Stimulated activated CD8-positive, alpha-beta memory T cell treated with anti-CD3 and anti-CD28 coated beads, Interleukin-2, amount 100 ng/mL, for 1 hour (primary cell): ENCODE results near the gene FAM222A.

ENCODE experiments used
- DNase-seq, 2 donors: peaks; one replicate each; pipeline ENCODE4 v3.0.0-alpha.2; 2020; ENCODE audit warnings: low read depth in 2 of 2

The FAM222A gene

DNA sequence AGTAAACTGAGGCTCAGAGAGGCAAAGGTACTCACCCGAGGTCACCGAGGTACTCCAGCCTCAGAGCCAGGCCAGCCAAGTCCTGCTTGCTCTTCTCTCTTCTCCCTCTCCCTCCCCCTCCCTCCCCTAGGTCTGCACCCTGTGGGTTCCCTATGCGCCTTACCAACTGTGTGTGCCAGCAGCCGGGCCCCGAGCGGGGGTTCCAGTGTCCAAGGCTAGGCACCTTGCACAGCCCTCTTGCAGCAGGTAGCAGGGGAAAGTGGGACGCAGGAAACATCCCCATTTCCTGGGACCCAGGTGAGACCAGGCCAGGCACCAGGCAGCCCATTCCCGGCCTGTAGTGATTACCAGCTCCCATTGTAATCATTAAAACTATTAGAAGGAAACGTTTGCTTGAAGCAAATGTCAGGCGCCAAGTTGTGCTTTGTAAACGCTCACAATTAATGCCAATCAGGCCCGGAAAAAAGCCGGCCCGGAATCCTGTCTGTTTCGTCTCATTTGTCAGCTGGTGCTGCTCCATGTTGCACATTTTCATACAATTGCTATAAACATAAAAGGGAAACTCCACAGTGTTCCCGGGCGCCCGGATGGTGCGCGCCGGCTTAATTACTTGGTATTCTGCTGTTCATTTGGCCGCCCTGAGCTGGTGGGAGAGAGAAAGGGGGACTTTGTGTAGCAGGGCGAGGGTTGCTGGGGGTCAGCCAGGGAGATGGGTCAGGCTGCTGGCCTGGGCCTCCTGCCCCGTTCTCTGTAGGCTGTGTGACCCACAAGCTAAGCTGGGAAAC, 11.9 kb downstream of the FAM222A start:
- no peak for DNase-seq

DNA sequence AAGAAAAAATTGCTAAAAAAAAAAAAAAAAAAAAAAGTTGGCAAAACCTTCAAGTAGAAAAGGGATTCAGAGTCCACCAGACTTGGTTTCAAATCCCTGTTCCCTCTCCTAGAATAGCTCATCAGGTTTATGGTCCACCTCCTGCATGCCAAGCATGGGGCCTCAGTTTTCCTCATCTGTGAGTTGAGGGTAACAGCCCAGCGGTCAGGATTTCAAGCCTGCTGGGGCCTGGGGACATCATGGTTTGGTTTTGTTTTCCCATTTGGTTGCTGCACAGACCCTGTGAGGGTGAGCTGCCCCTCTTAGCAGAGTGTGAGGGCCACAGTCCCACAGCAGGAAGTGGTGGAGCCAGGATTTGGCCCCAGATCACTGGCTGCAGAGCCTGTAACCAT, 12.5 kb downstream of the FAM222A start:
- no peak for DNase-seq

DNA sequence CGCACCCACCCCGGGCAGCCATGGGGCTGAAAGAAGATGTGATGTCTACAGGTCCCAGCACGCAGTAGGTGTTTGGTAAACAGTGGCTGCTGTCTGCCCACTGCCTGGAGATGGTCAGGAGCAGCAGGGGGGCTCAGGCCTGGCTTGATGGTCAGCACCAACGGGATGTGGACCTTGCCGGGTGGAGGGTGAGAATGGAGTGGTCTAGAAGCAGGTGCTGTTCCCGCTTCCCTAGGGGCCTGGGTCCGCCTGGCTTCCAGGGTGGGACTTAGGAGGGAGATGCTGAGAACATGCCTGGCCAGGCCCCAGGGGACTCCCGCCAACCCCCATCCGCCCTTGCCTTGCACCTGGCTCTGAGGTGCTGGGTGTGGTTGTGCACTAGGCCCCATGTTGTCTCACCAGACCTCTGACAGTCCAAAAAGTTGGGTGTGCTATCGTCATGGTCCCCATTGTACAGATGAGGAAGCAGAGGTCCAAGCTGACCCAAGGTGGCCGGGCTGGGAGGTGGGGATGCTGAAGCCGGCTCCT, 12.9 kb downstream of the FAM222A start:
- DNase-seq = no peak

GRCh38 chr12:109727039-109727723, 13.6 kb downstream of the FAM222A start:
- no peak for DNase-seq

GRCh38 chr12:109727746-109728726, 14.4 kb downstream of the FAM222A start:
- DNase-seq = no peak

- DNase-seq = no peak
Measured at GRCh38 chr12:109728921-109729320, 15.3 kb downstream of the FAM222A start.

DNA sequence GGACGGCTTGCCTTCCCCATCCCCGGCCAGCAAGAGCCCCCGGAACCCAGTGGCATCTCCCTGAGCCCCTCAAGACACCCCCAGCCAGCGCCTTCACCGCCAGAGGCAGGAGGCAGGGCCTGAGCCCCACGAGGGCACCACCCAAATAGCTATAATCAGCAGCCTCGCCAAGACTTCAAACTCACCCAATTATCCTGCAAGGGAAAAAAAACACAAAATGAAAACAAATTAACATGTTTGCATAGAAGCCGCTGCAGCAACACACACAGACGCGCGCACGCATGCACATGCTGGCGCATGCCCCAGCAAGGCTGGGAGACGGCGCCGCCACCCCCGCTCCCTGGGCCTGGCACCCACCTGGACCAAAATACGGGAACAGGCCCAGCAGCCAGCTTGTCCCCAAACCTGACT, 15.8 kb downstream of the FAM222A start:
- DNase-seq = no peak

DNA sequence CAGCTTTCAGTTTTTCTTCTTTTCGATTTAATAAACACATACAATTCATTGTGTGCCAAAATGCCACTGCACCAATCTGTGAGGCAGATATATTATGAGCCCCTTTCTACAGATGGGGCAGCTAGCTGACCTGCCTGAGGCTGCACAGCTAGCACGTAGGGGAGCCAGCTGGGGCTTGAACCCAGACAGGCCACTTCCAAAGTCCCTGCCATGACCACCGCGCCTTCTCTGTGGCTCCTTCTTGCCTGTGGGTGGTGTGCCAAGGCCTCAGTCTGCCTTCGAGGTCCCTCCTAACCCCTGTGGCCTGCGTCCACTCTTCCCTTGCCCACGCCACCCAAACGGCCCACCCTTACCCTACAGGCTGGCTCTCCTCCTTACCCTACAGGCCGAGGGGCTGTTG, 16.2 kb downstream of the FAM222A start:
- no peak for DNase-seq

DNA sequence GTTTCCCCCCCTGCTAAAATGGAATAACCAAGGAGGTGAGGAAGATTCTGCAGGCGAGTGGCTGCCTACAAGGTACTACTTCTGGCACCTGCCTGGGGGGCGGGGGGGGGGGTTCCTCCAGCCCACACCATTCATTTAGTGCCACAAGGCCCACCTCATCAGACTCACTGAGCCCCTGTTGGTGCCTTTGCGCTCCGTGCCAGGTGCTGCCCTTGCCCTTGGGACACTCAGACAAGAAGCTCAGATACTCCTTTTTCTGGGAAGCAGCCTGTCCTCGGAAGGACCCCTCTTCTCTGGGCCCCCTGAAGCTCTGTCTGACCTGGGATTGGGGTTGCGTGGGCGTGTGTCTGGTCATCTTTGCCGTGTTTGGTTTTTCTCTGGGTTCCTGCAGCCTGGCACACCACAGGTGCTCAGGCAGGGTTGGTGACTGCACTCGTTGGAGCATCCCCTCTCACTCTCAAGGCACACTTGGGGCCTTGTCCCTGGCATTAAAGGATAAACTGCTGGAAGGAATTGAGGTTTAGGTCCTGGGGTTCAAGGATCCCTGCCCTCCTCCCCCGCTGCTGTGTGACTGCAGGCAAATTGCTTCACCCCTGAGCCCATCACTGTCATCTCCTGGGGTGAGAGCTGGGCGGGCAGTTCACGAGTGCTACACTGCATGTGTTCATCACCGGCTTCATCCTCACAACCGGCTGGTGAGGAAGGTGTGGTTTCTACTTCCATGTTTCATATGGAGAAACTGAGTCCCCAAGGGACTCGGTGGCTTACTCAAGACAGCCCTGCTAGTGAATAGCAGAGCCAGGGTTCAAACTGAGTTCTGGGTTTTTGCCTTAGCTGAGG, 16.9 kb downstream of the FAM222A start:
- DNase-seq = no peak

DNA sequence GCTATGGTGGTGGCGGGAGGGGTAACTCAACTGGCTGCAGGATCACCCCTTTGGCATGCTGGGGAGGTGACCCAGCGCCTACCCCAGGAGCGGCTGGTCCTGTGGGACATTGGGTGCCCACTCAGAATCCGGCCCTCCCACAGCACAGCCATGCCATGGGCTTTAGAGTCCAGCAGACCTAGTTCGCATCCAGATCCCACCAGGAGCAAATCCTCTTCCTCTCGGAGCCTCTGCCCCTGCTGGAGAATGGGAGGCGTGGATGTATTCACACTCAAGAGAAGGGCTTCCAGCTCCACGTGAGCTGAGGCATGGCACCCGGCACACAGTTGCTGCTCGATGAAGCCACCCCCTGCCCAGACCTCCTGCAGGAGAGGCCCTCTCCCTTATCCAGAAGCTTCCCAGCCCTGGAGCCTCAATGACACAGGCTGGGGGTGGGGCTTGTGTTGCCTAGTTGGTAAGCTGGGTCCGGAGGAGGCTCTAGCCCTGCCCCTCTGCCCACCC, 17.7 kb downstream of the FAM222A start:
- DNase-seq = no peak

DNA sequence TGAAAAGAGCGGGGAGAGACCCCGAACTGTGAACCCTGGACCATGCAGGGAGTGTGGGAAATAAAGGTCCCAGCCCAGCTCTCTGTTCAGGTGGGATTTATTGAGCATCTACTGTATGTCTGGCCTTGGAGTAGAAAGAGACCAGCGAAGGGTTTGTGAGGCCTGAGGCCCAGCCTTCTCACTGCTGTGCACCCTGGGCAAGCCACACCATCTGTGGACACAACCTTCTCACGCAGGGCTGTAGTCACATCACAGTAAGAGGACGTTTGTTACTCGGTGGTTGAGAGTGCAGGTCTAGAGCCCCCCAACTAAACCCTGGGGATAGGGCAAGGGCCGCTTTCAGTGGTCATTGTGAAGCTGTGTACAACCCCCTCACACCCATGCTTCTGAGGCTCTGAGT, 18.2 kb downstream of the FAM222A start:
- DNase-seq = no peak

- DNase-seq = no peak
Measured at GRCh38 chr12:109732321-109733305, 19.0 kb downstream of the FAM222A start.

GRCh38 chr12:109734219-109735000, 20.8 kb downstream of the FAM222A start:
- no peak for DNase-seq

- no peak for DNase-seq
Measured at GRCh38 chr12:109735051-109735521, 21.5 kb downstream of the FAM222A start.

- DNase-seq = no peak
Measured at GRCh38 chr12:109735825-109736551, 22.4 kb downstream of the FAM222A start.

DNA sequence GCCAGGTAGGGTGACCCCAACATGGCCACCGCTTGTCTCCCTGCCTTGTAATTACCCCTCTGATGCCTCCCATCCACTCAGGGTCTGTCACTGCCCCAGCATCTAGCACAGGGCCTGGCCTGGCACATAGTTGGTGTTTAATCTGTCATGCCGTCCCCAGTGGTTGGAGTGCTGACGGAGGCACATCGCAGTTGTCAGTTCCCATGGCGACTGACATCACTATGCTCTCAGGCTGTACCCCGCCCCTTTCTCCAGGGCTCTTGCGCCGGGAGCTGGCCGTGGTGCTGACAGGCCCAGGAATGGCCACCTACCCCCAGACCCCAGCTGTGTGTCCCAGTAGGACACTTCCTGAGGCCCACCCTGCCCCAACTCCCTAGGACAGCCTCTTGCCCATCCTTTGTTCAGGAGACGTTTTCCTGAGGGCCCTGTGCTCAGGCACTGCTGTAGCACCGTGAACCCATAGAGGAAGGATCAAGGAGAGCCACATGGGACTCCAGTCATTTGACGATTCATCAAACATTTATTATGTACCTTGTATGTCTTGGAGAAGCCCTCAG, 23.0 kb downstream of the FAM222A start:
- no peak for DNase-seq

DNA sequence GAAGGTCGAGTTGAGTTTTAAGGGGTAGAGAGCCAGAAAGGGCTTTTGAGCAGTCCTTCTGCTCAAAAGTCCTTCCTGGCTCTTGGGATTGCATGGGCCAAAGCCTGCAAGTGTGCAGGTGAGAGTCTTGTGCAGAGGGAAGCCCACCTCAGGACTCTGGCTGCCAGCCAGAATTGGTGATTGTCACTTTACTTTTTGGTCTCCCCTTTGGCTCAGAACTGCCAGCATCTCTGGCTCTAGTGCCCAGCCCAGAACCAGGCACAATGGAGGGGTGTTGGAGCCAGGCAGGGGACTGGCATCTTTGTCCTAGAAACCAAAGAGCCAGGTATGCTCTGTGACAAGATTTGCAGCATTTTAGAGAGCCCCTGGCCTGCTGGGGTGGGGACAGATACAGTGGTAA, 23.5 kb downstream of the FAM222A start:
- no peak for DNase-seq

DNA sequence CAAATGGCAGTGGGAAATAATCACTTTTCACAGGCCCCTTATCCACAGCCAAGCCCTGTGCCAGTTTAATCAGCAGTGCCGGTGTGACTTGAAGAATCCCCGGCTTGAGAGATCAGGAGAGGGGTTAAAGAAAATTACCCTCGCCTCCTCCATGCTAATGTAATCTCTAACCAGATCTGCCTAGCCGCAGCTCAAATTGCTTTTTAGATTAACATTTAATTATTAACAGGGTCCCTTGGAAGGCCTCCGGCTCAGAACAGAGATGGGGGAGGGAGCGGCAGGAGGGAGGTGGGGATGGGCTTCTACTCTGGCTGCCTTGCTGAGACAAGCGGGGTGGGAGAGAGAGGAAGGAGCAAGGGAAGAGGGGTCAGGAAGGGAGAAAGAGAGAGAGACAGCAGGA, 24.0 kb downstream of the FAM222A start:
- no peak for DNase-seq
